HG03045 (cell line): ENCODE results near the gene SMAD7.
A peak's percentile ranks its signal among the peaks of the same experiment; 100 is the strongest.

ENCODE experiments used
- ATAC-seq: cut with Tn5 transposase; IDR thresholded peaks from one replicate; pipeline ENCODE4 v1.9.1; 2021; ENCODE audit warnings: mild to moderate bottlenecking, moderate library complexity; ENCODE audit not compliant: unreplicated experiment

The SMAD7 gene

DNA sequence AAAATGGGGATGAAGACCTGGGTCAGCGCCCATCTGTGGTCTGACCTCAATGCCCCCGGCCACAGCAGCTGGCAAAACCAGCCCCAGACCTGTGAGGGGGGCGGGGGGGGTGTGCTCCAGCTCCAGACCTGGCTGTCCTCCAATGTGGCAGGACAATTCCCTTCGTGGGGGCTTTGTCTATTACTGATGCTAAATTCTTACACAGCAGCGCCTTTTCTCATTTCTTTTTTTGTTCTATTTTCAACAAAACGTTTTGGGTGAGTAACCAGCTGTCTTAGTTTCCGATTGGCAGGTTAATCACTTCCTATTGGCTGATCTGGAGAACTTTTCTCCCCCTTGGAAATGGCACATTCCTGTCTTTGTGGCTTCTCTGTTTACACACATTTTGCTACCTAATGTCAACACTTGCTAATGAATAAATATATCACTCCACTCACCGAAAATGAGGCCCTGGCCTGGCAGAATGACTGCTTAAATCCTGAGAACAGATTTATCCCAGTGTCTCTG lies 4.4 kb downstream of the SMAD7 start:
- no peak for ATAC-seq

DNA sequence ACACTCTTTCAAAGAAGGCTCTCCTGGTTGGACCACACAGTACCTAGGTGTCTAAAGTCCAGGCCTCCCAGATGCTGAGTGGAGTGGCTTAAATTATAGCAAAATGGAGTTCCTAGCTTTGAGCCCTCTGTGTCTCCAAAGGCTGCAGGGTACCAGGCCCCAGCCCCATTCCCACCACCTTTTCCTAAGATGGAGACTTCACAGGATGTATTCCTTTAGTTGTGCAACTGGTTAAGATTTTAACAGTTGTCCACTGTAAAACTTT lies 4.9 kb downstream of the SMAD7 start:
- ATAC-seq, result no peak

DNA sequence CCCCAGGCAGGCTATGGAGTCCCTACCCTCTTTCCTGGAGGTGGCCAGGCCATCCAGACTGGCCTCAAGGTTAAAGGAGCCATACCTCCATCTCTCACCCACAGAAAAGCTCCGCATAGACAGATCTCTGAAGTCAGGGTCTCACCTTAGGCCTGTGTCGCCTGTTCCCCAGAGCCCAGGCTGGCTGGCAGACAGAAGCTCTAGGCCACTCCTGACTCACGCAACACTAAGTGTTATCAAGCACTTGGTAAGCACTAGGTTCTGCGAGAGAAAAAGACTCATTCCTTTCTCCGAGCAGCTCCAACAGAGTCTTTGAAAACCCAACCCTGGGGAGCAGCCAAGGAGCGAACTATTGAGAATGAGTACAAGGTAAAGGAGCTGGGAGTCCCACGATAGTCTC lies 6.1 kb downstream of the SMAD7 start:
- ATAC-seq, result no peak

DNA sequence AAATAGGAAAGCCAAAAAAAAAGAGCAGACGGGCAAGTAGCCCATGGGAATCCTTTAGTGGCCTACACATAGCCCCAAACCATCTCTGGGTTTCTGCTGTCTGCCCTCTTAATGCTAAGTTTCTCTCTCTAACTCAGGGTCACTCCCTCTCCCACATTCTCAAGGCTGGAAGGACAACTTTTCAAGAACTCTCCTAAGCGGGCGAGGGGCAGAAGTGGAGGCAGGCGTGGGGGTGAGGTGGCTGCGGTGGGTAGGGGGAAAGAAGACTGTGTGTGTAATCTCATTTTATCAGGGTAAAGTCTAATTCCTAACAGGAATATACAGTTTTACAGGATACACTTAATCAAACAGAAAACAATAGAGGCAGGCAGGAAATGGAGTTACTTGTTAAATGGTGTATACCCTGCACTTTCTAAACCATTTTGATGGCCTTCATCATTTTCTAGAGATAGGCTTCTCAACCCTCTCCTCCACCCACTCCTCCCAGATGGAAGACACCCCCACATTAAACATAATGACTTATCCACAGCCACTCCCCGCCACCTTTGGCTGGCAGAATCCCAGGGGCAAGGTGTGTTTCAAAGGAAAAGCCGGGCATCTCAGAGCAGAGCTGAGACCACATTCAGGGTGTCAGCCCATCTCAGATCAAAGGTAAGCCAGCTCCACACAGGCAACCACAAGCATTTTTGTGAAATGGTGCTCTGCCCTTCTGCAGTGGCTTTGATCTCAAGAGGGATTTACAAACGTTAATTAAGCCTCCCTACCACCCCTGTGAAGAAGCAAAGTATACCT lies 6.8 kb downstream of the SMAD7 start:
- ATAC-seq, result no peak

DNA sequence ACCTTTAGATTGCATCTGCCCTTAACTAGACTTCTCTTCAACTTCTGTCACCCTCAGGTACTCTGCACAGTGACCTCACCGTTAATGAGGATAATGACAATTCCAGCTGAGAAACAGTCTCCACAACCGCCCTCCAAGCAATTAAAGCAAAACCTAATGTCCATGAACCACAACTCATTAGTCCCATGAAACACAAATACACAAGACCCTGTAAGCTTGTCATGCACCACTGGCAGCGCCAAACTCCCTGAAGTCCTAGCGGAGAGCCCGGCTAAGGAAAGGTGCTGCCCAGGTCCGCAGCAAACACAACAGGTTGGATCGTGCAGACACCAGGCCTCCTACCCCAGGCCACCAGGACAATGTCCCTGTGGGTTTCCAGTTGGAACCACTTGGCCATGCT lies 7.4 kb downstream of the SMAD7 start:
- ATAC-seq, result no peak

DNA sequence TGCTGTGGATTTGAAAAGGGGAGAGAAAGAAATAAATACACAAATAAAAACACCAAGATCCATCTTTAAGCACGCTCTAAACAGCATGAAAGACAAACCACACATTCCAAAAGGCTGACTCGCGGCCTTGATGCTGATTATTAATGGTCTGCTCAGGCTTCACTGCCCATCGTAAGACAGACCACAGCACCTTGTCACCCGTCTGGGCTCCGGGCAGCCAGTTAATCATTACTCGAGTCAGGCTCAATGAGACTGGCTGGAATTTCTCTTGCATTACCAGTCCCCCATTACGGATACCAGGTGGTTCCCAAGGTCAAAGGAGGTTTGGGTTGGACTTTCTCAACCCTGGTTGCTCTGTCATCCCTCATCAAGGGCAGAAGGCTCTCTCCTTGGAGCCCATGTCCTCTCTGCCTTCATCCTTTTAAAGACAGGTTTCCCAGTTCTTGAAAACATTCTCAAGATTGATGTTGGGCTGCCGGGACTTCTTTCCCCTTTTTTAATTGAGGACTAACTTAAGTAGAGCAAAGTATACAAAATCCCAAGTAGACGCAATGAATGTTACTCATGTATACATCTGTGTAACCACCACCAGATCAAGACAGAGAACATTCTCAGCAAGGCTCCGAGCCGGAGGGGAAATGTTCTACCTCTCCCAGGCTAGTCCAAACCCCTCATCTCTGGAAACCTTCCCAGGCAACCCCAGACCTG lies 8.1 kb downstream of the SMAD7 start:
- ATAC-seq, result no peak

DNA sequence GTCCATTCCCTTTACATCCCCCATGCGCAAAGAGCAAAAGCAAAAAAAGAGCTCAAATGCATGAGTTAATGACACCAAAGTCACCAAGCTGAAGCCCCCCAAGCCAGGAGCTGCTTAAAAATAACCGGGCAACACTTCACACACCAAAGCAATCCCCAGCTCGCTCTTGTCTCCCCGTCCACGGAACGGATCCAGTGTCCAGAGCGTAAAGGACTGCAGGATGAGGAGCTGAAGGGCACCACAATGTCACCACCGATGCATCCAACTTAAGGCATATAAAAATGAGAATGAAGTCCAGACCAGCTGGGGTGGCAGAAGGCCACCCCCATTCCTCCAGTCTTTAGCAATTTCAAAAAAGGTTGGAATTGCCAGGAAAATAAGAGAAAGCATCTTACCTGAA lies 8.7 kb downstream of the SMAD7 start:
- ATAC-seq, result no peak

DNA sequence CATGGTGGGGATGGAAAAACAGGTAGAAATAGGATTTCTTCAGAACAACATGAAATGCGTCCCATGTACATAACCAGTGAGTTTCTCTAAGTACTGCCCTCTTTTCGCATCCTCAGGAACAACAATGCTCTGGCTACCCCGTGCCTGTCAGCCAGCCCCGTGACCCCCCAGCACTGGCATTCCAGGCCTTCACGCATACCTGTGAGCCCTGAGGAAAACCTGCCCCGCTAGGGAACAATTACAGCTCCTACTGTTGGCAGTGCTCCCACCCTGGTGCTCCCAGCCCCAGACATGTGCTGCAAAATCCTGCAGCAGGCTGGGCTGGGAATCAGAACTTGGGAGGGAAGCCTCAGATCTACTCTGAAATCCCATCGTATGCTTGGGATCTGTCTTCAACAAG lies 9.1 kb downstream of the SMAD7 start:
- ATAC-seq, result no peak

DNA sequence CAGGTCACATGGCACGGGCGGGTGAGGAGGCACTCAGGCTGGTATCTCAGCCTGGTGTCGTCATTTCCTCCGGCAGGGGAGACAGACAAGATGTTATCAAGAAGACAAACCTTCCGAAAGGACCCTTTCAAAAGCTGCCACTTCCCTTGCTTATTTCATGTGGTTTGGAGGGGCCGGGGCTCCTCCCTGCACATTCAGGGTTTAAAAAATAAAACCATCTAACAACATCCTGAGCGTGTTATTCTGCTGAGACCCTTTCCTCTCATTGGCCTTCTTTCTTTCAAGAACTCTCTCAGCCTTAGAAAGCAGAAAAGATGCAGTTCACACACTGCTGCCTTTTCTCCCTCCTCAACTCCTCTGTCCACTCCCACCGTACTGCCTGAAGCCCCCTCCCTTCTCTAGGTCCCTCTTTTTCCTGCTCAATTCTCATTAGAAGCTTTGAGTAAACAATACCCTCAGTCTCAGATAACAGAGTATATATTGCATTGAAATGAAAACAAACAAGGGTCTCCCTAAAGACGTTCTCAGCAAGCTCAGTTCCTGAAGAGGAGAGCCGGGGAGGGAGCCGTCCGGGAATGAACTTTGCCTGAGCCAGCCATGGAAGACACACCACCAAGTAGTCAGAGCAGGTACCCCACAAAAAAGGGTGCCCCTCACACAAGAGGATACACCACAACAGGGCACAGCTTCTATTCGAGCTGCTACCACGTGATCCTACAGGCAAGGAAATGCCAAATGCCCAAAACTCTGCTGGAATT lies 9.7 kb downstream of the SMAD7 start:
- no peak for ATAC-seq

DNA sequence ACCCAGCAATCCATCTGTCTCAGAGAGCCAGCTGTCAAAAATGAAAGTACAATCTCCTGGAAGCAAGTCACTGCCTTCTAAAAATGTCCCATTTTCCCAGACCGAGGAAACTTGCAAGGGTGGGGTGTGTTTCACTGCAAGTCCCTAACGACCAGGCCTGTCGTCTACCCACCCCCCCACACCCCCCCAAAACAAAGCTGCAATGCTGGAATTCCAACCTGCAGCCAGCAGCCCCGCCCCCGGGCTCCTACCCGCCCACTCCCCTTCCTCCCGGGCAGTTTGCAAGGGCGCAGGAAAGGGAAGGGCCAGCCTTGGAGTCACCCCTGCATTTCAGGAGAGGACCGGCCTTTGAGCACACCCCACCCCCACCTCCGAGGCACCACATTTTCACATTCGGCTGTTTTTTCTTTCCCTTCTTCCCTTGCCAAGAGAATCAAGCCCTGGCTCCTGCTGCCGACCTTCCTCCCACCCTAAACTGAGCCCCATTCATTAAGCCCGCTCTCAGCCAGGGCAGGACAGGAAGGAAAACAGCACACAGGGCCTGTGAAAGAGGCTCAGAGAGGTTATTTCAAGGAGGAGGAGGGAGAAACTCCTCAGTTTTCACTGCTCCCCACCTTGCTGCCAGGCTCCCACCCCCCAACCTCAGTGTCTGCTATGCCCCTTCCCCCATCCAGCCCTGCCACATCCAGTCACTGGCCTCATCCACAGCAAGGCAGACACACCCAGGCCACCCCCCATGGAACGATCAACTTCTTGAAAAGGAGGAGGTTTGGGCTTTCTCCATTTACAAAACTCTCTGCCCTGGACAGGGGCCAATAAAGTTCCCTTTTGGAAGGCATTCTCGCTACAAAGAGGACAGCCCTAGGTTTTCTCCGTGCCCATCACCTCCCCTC lies 11.3 kb downstream of the SMAD7 start:
- no peak for ATAC-seq

DNA sequence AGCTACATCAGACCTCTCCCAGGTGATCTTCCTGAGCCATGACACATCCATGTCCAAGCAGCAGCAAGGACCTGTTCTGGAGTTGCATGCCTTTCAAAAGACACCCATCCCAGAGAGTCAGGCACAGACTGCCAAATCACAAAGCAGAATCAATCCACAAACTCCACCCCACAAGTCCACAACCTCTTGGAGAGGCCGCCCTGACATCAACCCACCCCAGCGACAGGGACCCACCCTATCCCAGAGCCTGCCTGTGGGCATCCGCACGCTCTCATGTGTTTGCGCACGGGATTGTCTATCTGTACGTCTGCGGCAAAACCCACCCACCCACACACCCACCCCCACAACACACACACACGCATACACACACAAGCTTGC lies 11.9 kb downstream of the SMAD7 start:
- ATAC-seq, result no peak

DNA sequence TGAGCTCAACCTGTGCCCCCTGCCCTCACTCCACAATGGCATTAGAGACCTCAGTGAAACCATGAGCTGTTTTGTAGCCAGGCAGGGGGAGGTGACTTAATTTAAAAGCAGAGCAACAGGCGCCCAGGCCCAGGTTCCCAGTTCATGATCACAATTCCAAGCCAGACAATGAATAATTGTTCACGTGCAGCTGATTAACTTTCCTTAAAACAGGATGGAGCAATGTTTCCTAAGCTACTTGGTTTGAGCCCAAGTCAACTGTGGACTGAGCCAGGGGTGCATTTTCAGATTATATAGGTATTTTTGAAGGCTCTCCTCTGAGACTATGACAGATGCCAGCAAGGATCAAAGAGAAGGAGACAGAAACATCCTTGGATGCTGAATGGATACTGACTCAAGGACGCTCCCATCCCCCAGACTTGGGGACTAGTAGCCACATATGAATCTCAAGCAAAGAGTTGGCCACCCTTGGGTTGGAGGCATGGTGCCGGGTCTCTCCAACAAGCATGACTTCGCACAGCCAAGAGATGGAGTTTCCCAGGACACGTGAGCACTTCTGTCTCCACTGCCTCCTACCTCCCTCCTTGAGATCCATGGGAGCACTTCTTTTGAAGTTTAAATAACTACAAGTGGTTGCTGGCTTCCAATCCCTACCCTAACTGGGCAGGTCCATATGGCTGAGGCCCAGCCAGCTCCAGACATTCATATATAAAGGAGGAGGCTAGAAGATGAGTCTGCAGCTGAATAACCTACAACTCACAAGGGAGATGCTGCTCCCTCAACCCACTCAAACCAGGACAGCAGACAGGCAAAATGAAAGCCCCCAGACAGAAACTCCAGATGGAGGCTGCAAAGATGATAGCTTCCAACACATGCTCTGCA lies 12.7 kb downstream of the SMAD7 start:
- ATAC-seq, result no peak

DNA sequence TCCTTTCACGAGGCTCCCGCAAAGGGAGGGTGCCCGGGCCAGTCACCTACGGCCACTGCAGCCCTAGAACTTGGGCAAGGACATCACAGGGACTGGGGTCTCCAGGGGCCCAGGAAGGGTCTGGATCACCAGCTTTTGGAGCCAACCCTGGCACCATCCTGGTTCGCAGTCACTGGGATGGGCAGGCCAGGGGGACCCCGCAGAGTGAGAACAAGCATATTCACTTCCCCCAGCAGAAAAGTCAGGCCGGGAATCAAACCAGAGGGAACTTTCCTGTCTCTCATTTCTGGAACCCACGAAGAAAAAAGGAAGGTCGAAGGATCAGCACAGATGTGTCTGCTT lies 15.4 kb downstream of the SMAD7 start:
- ATAC-seq, result no peak

DNA sequence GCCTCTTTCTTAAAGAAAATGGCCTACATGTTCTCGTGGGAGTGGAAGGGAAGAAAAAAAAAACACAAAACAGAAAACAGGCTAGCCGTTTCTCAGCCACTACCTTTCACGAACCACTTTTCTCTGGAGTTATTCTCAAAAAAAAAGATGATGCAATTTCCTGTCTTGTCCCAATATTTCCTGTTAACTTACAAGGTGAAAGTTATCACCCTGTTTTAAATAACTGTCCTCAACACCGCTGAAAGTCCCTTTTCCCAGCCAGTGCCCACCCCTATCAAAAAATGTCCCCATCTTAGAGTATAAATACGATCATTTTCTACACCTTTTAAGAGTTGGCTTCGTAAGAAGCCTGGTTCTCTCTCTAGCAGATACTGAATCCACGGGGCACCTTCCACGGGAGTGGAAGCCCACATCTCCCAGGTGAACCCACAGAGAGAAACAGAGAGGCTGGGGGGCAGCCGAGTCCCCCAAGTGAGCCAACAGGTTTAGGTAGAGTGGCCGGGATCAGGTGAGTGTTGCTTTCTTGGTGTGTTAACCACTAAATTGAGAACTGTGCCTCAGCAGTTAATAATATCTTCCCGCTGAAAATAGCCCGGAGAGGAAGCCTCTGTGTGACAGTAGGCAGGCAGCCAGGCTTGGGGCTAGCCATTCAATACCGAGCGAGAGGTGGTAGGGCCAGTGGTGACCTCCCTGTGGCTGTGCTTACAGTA lies 15.9 kb downstream of the SMAD7 start:
- ATAC-seq, result peak; percentile 51

DNA sequence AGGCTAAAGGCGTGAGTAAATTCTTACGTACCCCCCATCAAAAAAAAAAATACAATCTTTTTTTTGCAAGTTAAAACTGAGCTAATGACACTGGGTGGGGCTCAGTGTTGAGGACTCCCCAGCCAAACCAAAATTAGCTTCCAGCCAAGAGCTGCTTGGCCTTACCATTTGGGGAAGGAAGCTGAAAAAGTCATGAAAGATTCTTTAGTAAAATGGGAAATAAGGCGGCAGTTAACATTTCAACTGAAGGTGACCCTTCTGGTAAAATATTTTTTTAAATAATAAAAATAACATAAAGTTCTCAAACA lies 16.4 kb downstream of the SMAD7 start:
- no peak for ATAC-seq

DNA sequence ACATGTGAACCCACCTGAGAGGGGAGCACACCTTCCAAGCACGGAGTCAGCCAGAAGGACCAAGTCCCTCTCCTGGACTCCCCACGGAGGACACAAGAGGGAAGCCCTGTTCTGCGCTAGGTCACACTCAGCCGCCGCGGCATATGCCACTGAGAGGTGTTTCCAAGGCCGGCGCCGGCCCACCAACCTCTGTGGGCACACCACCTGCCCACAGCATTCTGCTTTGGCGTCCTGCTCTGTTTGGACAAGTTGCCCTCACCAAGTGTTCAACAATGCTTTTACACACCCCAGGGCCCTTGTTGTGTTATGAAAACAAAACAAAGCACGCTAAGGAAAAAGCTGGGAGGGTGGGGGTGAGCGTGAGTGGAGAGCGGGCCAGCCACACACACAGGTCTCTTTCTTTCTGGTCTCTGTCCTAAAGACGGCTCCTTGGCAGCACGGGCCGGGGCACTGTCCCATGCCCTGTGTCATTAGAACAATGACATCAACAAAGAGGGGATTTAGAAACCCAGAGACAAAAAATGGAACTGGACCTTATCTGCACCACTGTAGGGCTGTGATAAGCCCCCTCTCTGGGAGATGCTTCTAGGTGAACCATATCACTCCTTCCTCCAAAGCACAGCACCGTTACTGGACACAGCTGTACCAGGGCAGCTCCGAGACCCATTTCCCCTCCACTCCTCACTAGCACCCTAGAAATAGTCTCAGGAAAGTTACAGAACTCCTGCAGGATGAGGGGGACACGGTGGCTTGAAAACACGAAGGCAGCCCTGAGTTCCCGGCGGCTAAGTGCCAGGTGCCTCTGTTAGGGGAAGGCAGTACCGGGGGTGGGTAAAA lies 17.0 kb downstream of the SMAD7 start:
- ATAC-seq, result no peak

DNA sequence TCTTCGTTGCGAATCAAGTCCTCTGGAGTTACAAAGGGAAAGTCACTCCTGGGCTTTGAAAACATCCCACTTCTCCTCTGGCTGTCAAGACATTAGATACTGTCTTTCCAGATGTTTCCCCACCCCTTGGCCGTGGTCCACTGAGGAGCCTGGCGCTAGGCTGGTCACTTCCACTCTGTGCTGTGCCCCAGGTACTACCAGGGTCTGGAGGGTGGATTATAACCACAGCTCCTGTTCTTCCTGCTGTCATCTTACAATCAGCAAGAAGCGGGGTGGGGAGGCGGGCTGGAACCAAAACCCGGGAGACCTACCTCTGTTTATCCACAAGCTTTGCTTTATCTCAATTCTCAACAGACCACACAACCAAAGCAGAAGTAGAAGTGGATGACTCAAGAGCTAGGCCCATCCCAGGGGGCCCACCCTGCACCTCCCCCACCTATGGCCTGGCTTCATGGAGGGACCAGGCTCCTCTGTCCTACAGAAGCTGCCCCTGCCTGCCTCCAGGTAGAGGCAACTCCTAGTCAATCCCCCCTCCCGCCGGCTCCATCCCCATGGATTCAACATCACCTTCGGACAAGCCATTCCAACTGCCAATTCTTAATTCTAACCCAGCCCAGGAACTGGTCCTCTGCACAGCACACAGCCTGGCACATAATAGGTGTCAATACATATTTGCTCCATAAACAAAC lies 17.8 kb downstream of the SMAD7 start:
- no peak for ATAC-seq

DNA sequence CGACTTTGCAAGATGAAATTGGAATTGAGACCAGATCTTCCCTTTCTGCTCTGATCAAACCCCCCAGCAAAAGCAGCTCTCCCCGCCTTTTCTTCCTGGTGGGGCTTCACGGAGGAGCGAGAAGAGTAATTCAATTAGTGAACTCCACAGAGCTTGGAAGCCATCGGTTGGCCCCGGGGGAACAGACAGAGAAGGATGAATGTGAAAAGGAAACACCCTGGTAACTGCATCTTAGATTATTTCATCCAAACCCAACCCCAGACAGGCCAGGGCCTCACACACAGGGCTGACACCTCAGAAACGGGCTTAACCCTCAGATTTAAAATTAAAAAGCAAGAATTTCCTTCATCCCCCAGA lies 18.3 kb downstream of the SMAD7 start:
- no peak for ATAC-seq
